Adrenal gland (tissue), 5 donors: Measurements from ENCODE around the gene CLCF1.

ENCODE experiments used
- CTCF ChIP-seq, 6 experiments: fragments of 450-650 bp in 4 of 6; fragments of 200-600 bp in 2 of 6; sonication (generic) in 1 of 6; IDR thresholded peaks; 1 replicate in 5 of 6; 2 replicates in 1 of 6; pipeline versions ENCODE4 v1.5.1 to v1.8.0; 2016 to 2021; ENCODE audit warnings: antibody characterized with exemption in 6 of 6, mild to moderate bottlenecking in 2 of 6, moderate library complexity in 1 of 6
- POLR2A ChIP-seq, 2 donors: fragments of 450-650 bp; IDR thresholded peaks; one replicate each; pipeline ENCODE4 v1.6.1; 2017; ENCODE audit warnings: antibody characterized with exemption in 2 of 2, mild to moderate bottlenecking in 2 of 2, moderate library complexity in 1 of 2
- donor health status: DM: no; HTN: no; CAD: no.

GRCh38 chr11:67364783-67365722 is 8.3 kb downstream of the CLCF1 start:
- TF ChIP-seq POLR2A (IDR thresholded peaks at IDR 0.05): no peak
- no peak for TF ChIP-seq CTCF (IDR thresholded peaks at IDR 0.05)
